Activated CD8-positive, alpha-beta memory T cell treated with anti-CD3 and anti-CD28 coated beads, Interleukin-2, amount 50 U/mL, for 24 hours (primary cell): ENCODE data around the gene OR5T2.
"Not testable (repeated sequence)": the region's sequence is repeated elsewhere in the genome, so short reads cannot be mapped to it uniquely, and the experiment has no call there.

ENCODE experiments used
- DNase-seq: peaks from one replicate; pipeline ENCODE4 v3.0.0-alpha.2; 2020; ENCODE audit errors: extremely low read depth

Gene OR5T2

GRCh38 chr11:56234155-56234554 lies at the start of gene OR5T2:
OR5T2 (minus strand) TSS chr11:56234255; CDS start chr11:56233062, 1,193 bp downstream.
- DNase-seq = no peak

GRCh38 chr11:56273854-56274253 lies 39.8 kb upstream of the OR5T2 start, which contains the start of gene OR5T1:
OR5T1 (plus strand) TSS chr11:56274154; CDS start chr11:56275639, 1,485 bp downstream.
- no peak for DNase-seq

GRCh38 chr11:56271092-56271491 lies 37.0 kb upstream of the OR5T2 start:
- no peak for DNase-seq

GRCh38 chr11:56251954-56252353 lies 17.9 kb upstream of the OR5T2 start, which contains the start of gene OR5T3:
OR5T3 (plus strand) TSS chr11:56252254; CDS start chr11:56252254, 0 bp downstream.
- no peak for DNase-seq

- DNase-seq = not testable (repeated sequence)
Observed at GRCh38 chr11:56219735-56220134, 14.3 kb downstream of the OR5T2 start.

- DNase-seq = no peak
Observed at GRCh38 chr11:56214537-56214936, 19.5 kb downstream of the OR5T2 start.

GRCh38 chr11:56207790-56208189 lies 26.3 kb downstream of the OR5T2 start:
- no peak for DNase-seq

GRCh38 chr11:56197367-56197766 lies 36.7 kb downstream of the OR5T2 start:
- DNase-seq = no peak

- no peak for DNase-seq
Observed at GRCh38 chr11:56196705-56197104, 37.4 kb downstream of the OR5T2 start.

- no peak for DNase-seq
Observed at GRCh38 chr11:56188602-56189001, 45.5 kb downstream of the OR5T2 start.

GRCh38 chr11:56183459-56183858 lies 50.6 kb downstream of the OR5T2 start:
- DNase-seq = no peak
